NCI-H1930 (cell line): Measurements from ENCODE around the gene ANO10.
"Not testable (repeated sequence)": the region's sequence is repeated elsewhere in the genome, so short reads cannot be mapped to it uniquely, and the experiment has no call there.

ENCODE experiments used
- DNase-seq, 2 experiments: peaks; one replicate each; lab custom pipeline; 2025; lab: John Stamatoyannopoulos, UW

Gene ANO10

GRCh38 chr3:43372007-43372740 is 249.6 kb downstream of the ANO10 start:
- no peak for DNase-seq

- DNase-seq: no peak
Measured at GRCh38 chr3:43371494-43371893, 250.3 kb downstream of the ANO10 start.

GRCh38 chr3:43370293-43370980 is 251.4 kb downstream of the ANO10 start:
- DNase-seq: no peak

- DNase-seq: no peak
Measured at GRCh38 chr3:43369404-43370292, 252.2 kb downstream of the ANO10 start.

GRCh38 chr3:43366885-43367284 is 254.9 kb downstream of the ANO10 start:
- no peak for DNase-seq

GRCh38 chr3:43366481-43366880 is 255.3 kb downstream of the ANO10 start:
- DNase-seq: no peak

GRCh38 chr3:43365601-43366305 is 256.1 kb downstream of the ANO10 start:
- no peak for DNase-seq

GRCh38 chr3:43364926-43365325 is 256.9 kb downstream of the ANO10 start:
- no peak for DNase-seq

- DNase-seq: no peak
Measured at GRCh38 chr3:43364494-43364893, 257.3 kb downstream of the ANO10 start.

- DNase-seq: no peak
Measured at GRCh38 chr3:43363621-43364266, 258.1 kb downstream of the ANO10 start.

- no peak for DNase-seq
Measured at GRCh38 chr3:43362961-43363360, 258.9 kb downstream of the ANO10 start.

GRCh38 chr3:43362183-43362582 is 259.6 kb downstream of the ANO10 start:
- DNase-seq: no peak

GRCh38 chr3:43361077-43361476 is 260.7 kb downstream of the ANO10 start:
- DNase-seq: no peak

- DNase-seq: not testable (repeated sequence)
Measured at GRCh38 chr3:43356033-43356432, 265.8 kb downstream of the ANO10 start.

- no peak for DNase-seq
Measured at GRCh38 chr3:43353923-43354670, 267.7 kb downstream of the ANO10 start.

- no peak for DNase-seq
Measured at GRCh38 chr3:43353393-43353792, 268.4 kb downstream of the ANO10 start.

GRCh38 chr3:43349716-43350115 is 272.1 kb downstream of the ANO10 start:
- DNase-seq: no peak

- no peak for DNase-seq
Measured at GRCh38 chr3:43348852-43349574, 272.8 kb downstream of the ANO10 start.

- DNase-seq: no peak
Measured at GRCh38 chr3:43348350-43348749, 273.5 kb downstream of the ANO10 start.

- no peak for DNase-seq
Measured at GRCh38 chr3:43347774-43348173, 274.0 kb downstream of the ANO10 start.
